GM19193 (cell line): ENCODE results near the gene ANGPT4.

Experiments
- POLR2A ChIP-seq: IDR thresholded peaks from 4 replicates; pipeline ENCODE4 v1.6.1; 2011; ENCODE audit not compliant: insufficient read depth, insufficient read length; ENCODE audit errors: extremely low read depth

ANGPT4 gene

DNA sequence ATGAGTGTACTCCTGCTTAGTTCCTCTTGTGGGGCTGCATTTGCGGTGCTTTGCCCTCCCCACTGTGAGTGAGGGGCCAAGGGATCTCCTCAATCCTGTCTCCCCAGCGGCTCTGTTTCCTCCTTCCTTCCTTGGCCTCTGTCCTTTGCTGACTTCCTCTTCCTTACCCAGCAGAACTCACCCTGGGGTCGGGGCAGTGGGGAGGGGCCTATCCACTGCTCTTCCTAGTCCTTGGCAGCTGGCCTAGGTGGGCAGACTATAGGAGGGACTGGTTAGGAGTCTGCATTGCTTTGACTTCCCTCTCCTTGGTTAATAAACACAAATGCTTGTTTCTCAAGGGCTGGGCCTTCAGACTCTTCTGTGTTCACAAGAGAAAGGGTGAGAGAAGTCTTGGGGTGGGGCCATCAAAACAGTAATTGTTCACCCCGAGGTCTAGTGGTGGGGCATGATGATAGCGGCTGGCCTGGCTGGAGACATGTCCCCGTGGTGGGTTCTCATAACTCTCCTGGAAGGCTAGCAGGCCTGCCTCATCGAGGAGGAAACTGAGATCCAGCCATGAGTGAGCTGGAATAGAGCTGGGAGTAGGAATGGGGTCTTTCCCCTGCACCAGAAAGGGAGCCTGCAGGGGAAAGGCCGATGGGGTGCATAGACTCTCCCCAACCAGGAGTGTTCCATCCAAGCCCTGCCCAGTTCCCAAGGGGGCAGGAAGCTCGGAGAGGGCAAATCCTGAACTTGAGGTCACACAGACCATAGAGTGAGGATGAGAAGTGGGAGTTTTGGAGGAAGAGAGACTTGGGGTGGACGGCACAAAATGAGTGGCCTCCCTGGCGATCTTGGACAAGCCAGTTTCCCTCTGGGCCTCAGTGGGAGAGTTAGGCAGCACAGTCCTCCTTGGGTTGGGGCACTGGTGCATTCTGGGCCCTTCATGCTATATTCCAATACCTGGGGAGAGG lies 69.9 kb downstream of the ANGPT4 start:
- no peak for TF ChIP-seq POLR2A

GRCh38 chr20:845226-845868 lies 70.8 kb downstream of the ANGPT4 start:
- no peak for TF ChIP-seq POLR2A

GRCh38 chr20:844473-845225 lies 71.5 kb downstream of the ANGPT4 start:
- no peak for TF ChIP-seq POLR2A

- no peak for TF ChIP-seq POLR2A
Observed at GRCh38 chr20:843912-844311, 72.2 kb downstream of the ANGPT4 start.

GRCh38 chr20:842547-842940 lies 73.6 kb downstream of the ANGPT4 start:
- TF ChIP-seq POLR2A: no peak

- TF ChIP-seq POLR2A: no peak
Observed at GRCh38 chr20:841568-842546, 74.3 kb downstream of the ANGPT4 start.

- no peak for TF ChIP-seq POLR2A
Observed at GRCh38 chr20:840858-841567, 75.1 kb downstream of the ANGPT4 start.

GRCh38 chr20:840503-840857 lies 75.7 kb downstream of the ANGPT4 start:
- no peak for TF ChIP-seq POLR2A

GRCh38 chr20:839626-840025 lies 76.5 kb downstream of the ANGPT4 start:
- no peak for TF ChIP-seq POLR2A

GRCh38 chr20:839015-839414 lies 77.1 kb downstream of the ANGPT4 start:
- TF ChIP-seq POLR2A: no peak

- TF ChIP-seq POLR2A: no peak
Observed at GRCh38 chr20:836190-836589, 79.9 kb downstream of the ANGPT4 start.

DNA sequence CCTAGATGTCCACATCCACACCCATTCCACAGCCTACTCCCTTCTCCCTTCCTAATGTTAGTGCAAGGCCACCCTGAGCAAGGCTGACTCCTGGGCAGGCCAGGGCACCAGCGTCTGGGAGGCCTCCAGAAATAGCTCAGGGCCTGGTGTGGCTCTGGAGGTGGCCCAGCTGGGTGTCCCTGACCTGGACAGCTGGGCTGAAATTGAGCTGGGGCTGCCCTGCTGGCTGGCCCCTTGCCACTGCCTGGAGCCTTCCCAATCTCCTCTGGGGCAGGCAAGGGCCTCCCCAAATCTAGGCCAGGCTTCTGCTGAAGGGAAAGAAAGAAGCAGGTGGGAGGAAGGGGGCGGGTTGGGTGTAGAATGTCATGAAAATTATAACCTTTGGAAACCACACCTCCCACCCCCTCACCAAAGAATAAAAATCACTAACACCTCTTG lies 80.5 kb downstream of the ANGPT4 start:
- no peak for TF ChIP-seq POLR2A

DNA sequence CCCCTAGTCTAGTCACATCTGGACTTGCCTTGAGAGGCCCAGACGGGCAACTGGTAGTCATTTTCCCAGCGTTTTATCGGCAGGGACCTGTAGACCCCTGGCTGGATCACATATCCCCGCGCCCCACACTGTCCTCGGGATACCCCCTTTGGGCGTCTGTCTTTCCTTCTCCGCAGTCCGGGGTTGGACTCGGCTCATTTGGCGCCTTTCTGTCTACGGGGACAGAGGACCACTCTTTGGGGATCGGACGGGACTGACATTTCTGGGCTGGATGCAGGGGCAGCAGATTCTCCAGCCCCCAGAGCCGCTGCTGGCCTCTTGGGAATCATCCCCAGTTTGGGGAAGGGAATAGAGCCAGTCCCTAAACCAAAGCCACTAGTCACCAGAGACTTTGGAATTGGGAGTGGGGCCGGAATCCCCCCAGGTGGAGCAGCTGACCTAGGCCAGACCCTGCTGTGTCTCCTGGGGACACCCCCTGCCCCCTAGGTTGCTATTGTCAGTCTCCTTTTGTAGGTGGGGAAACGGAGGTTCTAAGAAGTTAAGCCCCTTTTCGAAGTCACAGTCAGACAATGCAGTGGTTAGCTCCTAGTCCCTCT lies 81.9 kb downstream of the ANGPT4 start:
- no peak for TF ChIP-seq POLR2A
